ENCODE results near the gene TMEFF2.

Gene TMEFF2

DNA sequence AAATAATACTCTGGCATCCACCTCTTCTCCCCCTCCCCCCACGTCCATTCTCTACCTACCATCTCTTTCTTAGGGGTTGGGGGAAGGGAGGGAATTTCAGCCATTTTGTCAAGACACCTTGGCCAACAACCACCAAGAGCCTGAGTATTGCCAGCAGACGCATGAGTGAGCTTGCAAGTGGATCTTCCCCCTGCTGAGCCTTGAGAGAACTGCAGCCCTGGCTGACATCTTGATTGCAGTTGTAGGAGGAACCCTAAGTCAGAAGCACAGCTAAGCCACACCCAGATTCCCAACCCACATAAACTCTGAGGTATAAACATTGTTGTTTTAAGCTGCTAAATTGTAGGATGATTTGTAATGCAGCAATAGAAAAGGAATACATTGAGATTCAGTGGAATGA is 165.6 kb downstream of the TMEFF2 start:
- DNase-seq (ENCODE audit: low read depth, low spot score): peak; percentile 22
- no peak overlapping the region for H3K27ac ChIP-seq

GRCh38 chr2:192026825-192027120 is 168.0 kb downstream of the TMEFF2 start:
- H3K27ac ChIP-seq: no peak overlapping the region
- DNase-seq (ENCODE audit: low read depth, low spot score): no peak

GRCh38 chr2:192026059-192026824 is 168.5 kb downstream of the TMEFF2 start:
- H3K27ac ChIP-seq: no peak overlapping the region
- no peak for DNase-seq (ENCODE audit: low read depth, low spot score)

- no peak overlapping the region for H3K27ac ChIP-seq
- no peak for DNase-seq (ENCODE audit: low read depth, low spot score)
These were observed 169.1 kb downstream of the TMEFF2 start for GRCh38 chr2:192025637-192026036.

DNA sequence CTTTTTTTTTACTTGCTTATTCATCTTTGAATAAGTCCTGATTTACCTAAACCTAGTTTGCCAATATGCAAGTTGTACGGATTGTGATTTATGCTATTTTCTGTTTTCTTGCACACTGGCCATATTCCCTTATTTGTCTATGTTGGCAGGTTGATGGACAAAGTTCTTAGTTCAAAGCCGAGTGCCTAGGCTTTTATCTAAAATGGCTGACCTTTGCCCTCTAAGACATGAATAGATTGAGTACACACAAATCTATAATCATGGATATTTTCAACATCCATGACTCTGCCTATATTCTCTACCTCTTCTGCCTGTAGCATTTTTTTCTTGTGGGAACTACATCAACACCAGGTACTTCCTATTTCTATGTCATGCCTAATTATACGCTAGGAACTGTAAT is 171.7 kb downstream of the TMEFF2 start:
- DNase-seq (ENCODE audit: low read depth, low spot score): no peak
- no peak overlapping the region for H3K27ac ChIP-seq

- no peak overlapping the region for H3K27ac ChIP-seq
- DNase-seq (ENCODE audit: low read depth, low spot score): no peak
These were observed 176.9 kb downstream of the TMEFF2 start for GRCh38 chr2:192017844-192018243.

- H3K27ac ChIP-seq: no peak overlapping the region
- DNase-seq (ENCODE audit: low read depth, low spot score): no peak
These were observed 178.5 kb downstream of the TMEFF2 start for GRCh38 chr2:192016265-192016664.

DNA sequence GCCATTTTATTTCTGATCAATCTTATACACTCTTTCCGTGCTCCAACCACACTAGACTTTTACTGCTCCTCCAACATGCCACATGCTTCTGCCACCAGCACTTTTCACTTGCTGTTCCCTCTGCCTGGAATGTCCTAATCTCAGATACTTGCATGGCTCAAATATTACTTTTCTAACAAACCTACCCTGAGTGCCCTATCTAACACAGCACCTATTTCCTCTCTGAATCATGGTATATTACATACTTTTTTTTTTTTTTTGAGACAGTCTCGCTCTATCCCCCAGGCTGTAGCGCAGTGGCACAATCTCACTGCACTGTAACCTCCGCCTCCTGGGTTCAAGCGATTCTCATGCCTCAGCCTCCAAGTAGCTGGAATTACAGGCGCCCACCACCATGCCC is 181.5 kb downstream of the TMEFF2 start:
- no peak overlapping the region for H3K27ac ChIP-seq
- no peak for DNase-seq (ENCODE audit: low read depth, low spot score)

DNA sequence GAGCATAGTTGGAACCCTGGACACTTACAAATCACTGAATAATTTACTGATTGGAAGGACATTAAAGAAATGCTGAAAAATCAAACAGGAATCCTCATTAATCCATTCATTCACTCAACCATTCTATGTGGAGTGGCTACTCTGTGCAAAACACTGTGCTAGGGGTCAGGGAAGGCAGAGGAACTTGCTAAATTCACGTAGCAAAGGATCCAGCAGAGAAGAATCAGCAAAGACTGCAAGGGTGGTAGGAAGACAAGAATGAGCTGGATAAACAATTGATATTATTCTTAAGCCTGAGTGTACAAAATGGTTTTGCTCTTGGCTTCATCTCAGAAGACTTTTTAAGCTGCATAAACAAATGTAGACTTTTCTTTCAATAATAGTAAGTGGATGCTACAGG is 183.5 kb downstream of the TMEFF2 start:
- DNase-seq (ENCODE audit: low read depth, low spot score): no peak
- no peak overlapping the region for H3K27ac ChIP-seq

DNA sequence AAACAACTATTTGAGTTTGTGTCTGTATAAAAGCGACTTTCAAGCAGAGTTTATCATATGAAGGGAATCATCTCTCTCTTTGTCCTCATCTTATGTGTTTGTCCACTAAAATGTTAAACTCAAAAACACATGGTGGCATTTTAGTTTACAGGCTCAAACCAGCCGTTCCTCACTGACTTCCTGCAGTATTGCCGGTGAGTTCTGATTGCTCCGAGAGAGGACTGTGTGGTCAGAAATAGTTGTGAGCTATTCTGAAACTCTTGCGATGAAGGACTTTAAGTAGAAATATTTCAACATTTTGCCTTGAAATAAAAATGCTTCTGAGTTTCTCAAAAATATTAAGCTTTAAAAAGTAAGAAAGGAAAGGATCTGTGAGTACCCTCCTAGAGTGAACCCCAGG is 184.7 kb downstream of the TMEFF2 start:
- H3K27ac ChIP-seq: no peak overlapping the region
- DNase-seq (ENCODE audit: low read depth, low spot score): no peak

DNA sequence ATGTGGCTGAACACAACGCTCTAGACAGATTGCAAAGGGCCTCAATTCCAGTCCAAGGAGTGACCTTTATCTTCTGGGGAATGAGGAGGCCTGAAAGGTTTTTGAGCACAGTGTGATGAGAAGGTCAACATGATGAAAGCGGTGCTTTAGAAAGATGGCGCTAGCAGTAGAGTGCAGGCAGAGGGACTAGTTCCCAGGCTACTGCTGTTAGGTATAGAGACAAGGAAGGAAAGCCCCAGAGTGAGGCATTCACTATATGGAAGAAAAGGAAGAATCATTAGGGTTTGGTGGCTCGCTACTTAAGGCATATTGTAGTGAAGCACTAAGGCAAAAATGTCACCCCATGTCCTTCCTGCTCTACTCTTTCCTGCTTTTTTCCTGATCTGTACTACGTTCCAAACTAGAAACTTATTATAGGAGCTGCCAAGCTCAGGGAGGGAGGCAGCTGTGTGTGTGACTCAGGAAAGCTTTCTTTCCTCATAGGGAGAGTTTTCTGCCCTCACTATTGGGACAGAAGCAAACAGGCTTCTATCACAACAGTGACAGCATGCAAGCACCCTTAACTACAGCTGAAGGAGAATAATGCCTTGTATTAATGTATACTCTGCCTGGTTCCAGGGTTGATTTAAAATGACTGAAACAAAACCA is 187.0 kb downstream of the TMEFF2 start:
- DNase-seq (ENCODE audit: low read depth, low spot score): no peak
- H3K27ac ChIP-seq: no peak overlapping the region

DNA sequence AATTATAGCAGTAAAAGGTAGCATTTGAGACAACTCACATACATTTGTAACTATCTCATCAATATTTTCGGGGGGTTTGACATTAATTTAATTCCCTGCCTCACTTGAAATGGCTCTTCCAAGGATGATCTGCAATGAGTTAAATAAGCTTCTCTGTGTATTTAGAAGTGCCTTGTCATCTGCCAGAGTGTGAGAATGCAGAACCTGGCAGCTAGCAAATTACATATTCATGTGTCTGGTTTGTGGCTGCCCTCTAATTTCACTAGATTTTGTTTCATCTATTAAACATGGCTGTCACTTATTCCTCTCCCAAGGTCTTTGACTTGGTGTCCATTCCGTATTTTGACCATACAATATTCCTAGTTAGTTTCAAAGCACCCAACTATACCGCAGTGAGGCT is 189.5 kb downstream of the TMEFF2 start:
- no peak overlapping the region for H3K27ac ChIP-seq
- no peak for DNase-seq (ENCODE audit: low read depth, low spot score)

DNA sequence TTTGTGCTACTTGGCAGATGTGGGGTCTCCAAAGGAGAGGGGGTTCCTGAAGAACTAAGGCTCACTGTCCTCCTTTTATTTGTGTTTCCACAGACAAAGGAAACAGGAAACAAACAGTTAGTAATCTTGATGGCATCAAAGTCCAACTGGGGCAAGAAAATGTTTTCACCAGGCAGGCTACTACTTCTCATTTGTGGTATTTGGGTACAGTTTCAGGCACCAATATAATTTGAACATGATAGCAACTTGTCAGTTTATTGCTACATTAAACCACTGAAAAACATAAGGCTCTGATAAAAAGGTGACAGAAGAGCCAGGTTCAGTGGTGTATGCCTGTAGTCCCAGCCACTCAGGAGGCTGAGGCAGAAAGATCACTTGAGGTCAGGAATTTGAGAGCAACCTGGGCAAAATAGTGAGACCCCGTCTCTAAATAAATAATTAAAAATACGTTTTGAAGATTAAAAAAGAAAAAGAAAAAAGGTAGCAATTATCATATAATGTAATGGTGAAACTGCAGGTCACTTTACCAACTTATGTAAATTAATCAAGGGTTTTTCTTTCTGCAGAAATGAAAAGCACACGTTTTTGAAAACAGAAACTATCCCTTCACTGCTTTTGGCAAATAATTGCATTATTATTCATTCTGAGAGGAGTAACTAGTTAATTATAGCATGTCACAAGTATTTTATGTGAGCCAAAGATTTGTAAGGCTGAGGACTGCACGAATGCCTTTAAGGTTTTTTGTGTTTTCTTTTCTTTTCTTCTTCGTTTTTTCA is 190.4 kb downstream of the TMEFF2 start:
- H3K27ac ChIP-seq: no peak overlapping the region
- no peak for DNase-seq (ENCODE audit: low read depth, low spot score)

DNA sequence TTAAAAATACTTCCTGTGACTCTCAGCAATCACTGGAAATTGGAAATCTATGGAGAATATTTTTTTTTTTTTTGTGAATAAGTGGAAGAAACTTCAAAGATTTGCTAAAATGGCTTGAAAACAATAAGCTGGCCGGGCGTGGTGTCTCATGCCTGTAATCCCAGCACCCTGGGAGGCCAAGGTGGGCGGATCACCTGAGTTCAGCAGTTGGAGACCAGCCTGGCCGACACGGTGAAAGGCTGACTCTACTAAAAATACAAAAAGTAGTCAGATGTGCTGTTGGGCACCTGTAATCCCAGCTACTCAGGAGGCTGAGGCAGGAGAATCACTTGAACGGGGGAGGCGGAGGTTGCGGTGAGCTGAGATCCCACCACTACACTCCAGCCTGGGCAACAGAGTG is 192.3 kb downstream of the TMEFF2 start:
- no peak for DNase-seq (ENCODE audit: low read depth, low spot score)

GRCh38 chr2:192000196-192000980 is 194.3 kb downstream of the TMEFF2 start:
- DNase-seq (ENCODE audit: low read depth, low spot score): no peak
- H3K27ac ChIP-seq: no peak overlapping the region

More for the DNA sequence above, 192.3 kb downstream of the TMEFF2 start:
- H3K27ac ChIP-seq: no peak overlapping the region

GRCh38 chr2:191999101-191999841 is 195.5 kb downstream of the TMEFF2 start:
- H3K27ac ChIP-seq: no peak overlapping the region
- no peak for DNase-seq (ENCODE audit: low read depth, low spot score)

- DNase-seq (ENCODE audit: low read depth, low spot score): no peak
- H3K27ac ChIP-seq: no peak overlapping the region
These were observed 199.4 kb downstream of the TMEFF2 start for GRCh38 chr2:191995285-191995684.

DNA sequence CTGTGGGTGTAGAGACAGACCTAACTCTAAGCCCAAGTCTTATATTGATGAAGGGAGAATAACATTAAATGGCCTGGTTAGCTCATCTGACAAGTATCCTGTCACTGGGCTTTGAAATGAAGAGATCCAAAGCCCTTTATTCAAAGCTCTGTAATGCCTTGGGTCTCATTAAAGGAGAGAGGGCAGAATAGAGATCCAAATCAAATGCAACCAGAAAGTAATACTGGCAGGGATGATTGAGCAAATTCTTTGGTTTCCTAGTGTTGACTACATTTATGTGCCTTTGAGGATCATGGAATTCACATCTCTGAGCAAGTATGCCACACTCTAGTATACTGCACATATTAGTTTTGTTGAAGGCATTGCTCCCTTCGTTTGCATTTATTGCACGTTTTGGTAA is 200.0 kb downstream of the TMEFF2 start:
- no peak overlapping the region for H3K27ac ChIP-seq
- no peak for DNase-seq (ENCODE audit: low read depth, low spot score)

DNA sequence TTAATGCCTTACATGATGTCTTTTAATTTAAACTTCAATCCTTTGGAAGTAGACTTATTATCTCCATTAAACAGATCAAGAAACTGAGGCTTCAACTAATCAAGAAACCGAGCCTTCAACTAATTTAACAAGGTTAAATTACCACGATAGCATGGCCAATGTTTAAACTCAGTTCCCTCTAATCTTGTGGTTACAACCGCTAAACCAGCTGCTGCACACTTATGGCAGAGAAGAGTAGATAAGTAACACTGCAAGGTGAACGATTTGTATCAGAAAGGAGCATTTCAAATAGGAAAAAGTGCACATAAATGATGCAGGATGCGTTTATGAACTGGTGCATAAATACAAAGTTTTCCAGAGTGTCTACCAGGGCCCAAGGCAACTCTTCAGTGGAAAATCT is 203.3 kb downstream of the TMEFF2 start:
- H3K27ac ChIP-seq: no peak overlapping the region
- no peak for DNase-seq (ENCODE audit: low read depth, low spot score)

DNA sequence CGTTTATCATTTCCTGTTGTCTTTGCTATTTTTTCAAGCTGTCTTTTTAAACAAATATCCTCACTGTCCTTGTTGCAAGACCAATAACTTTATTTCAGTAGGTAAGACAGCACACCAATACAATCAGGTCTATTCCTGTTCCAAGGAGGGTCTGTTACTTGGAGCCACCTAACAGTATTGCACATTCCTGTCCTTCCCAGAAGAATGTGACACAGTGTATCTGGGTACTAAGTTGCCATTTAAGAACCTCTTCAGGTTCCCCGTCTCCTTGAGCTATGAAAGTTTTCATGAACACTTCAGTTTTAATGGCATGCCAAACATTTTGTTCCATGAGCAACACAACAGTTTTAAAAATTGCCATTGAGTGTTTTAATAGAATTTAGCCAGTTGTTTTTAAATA is 209.0 kb downstream of the TMEFF2 start:
- DNase-seq (ENCODE audit: low read depth, low spot score): no peak
- no peak overlapping the region for H3K27ac ChIP-seq

Data from epithelial cell of prostate (primary cell).